ES-I3 (cell line): ENCODE data around the gene TXNRD2.

ENCODE experiments used
- H3K36me3 ChIP-seq: 2 replicates; pipeline ENCODE4 v1.6.1; 2013; ENCODE audit warnings: mild to moderate bottlenecking, low read length, control low read depth, moderate library complexity; ENCODE audit not compliant: insufficient read depth
- H3K4me1 ChIP-seq: 2 replicates; pipeline ENCODE4 v1.6.1; 2013; ENCODE audit warnings: mild to moderate bottlenecking, control low read depth, low read length; ENCODE audit not compliant: insufficient read depth
- H3K9ac ChIP-seq: 2 replicates; pipeline ENCODE4 v1.6.1; 2013; ENCODE audit warnings: low read depth, mild to moderate bottlenecking, low read length, moderate library complexity
- H3K9me3 ChIP-seq: 2 replicates; pipeline ENCODE4 v1.6.1; 2013; ENCODE audit warnings: mild to moderate bottlenecking, low read length, moderate library complexity; ENCODE audit not compliant: control insufficient read depth, insufficient read depth

Gene TXNRD2

GRCh38 chr22:19895160-19895849 is 46.3 kb downstream of the TXNRD2 start:
- no peak overlapping the region for H3K9ac ChIP-seq

GRCh38 chr22:19893363-19893762 is 48.3 kb downstream of the TXNRD2 start:
- Histone ChIP-seq H3K9me3 (no peaks in the 10 kb centered on the region), H3K36me3 (no peaks in the 10 kb centered on the region), H3K4me1 (peaks cover 17% of the 10 kb centered on the region), H3K9ac (no peak overlapping the region)

More at GRCh38 chr22:19895160-19895849, 46.3 kb downstream of the TXNRD2 start:
- H3K4me1 ChIP-seq, result peaks cover 17% of the 10 kb centered on the region
- no peaks in the 10 kb centered on the region for H3K36me3 ChIP-seq
- no peaks in the 10 kb centered on the region for H3K9me3 ChIP-seq

GRCh38 chr22:19892925-19893324 is 48.7 kb downstream of the TXNRD2 start:
- H3K9me3 ChIP-seq, result no peaks in the 10 kb centered on the region
- H3K4me1 ChIP-seq, result peaks cover 17% of the 10 kb centered on the region
- H3K36me3 ChIP-seq, result no peaks in the 10 kb centered on the region
- H3K9ac ChIP-seq, result no peak overlapping the region

GRCh38 chr22:19892257-19892879 is 49.2 kb downstream of the TXNRD2 start:
- no peaks in the 10 kb centered on the region for H3K36me3 ChIP-seq
- H3K9ac ChIP-seq, result no peak overlapping the region
- H3K4me1 ChIP-seq, result peaks cover 17% of the 10 kb centered on the region
- no peaks in the 10 kb centered on the region for H3K9me3 ChIP-seq

GRCh38 chr22:19891317-19892256 is 50.0 kb downstream of the TXNRD2 start:
- H3K36me3 ChIP-seq, result no peaks in the 10 kb centered on the region
- H3K4me1 ChIP-seq, result peaks cover 17% of the 10 kb centered on the region
- H3K9ac ChIP-seq, result no peak overlapping the region

GRCh38 chr22:19890502-19891316 is 50.9 kb downstream of the TXNRD2 start:
- Histone ChIP-seq H3K9me3 (no peaks in the 10 kb centered on the region), H3K9ac (no peak overlapping the region), H3K4me1 (peaks cover 17% of the 10 kb centered on the region), H3K36me3 (no peaks in the 10 kb centered on the region)

More at GRCh38 chr22:19891317-19892256, 50.0 kb downstream of the TXNRD2 start:
- no peaks in the 10 kb centered on the region for H3K9me3 ChIP-seq

GRCh38 chr22:19889951-19890350 is 51.7 kb downstream of the TXNRD2 start:
- H3K9ac ChIP-seq, result no peak overlapping the region
- H3K36me3 ChIP-seq, result no peaks in the 10 kb centered on the region
- H3K4me1 ChIP-seq, result peaks cover 17% of the 10 kb centered on the region
- no peaks in the 10 kb centered on the region for H3K9me3 ChIP-seq

GRCh38 chr22:19888131-19888746 is 53.4 kb downstream of the TXNRD2 start:
- H3K9me3 ChIP-seq, result no peaks in the 10 kb centered on the region
- H3K4me1 ChIP-seq, result peaks cover 17% of the 10 kb centered on the region

GRCh38 chr22:19887256-19887985 is 54.2 kb downstream of the TXNRD2 start:
- Histone ChIP-seq H3K9ac (no peak overlapping the region), H3K4me1 (peaks cover 22% of the 10 kb centered on the region), H3K9me3 (no peaks in the 10 kb centered on the region), H3K36me3 (no peaks in the 10 kb centered on the region)

More at GRCh38 chr22:19888131-19888746, 53.4 kb downstream of the TXNRD2 start:
- Histone ChIP-seq H3K36me3 (no peaks in the 10 kb centered on the region), H3K9ac (no peak overlapping the region)

GRCh38 chr22:19886605-19887255 is 54.9 kb downstream of the TXNRD2 start:
- H3K4me1 ChIP-seq, result peaks cover 22% of the 10 kb centered on the region
- H3K9ac ChIP-seq, result no peak overlapping the region

GRCh38 chr22:19885841-19886592 is 55.6 kb downstream of the TXNRD2 start:
- H3K9ac ChIP-seq, result no peak overlapping the region
- H3K36me3 ChIP-seq, result no peaks in the 10 kb centered on the region
- H3K4me1 ChIP-seq, result peaks cover 21% of the 10 kb centered on the region
- H3K9me3 ChIP-seq, result no peaks in the 10 kb centered on the region

More at GRCh38 chr22:19886605-19887255, 54.9 kb downstream of the TXNRD2 start:
- Histone ChIP-seq H3K36me3 (no peaks in the 10 kb centered on the region), H3K9me3 (no peaks in the 10 kb centered on the region)
